Measurements from ENCODE around the gene EMC10. TPM values are rescaled to one million over a fixed set of nuclear protein-coding genes. Genes with fewer than 3 reads are reported as not detected.

The EMC10 gene
- total RNA-seq, 1 donor from 2014 or later, result 53.4 TPM

DNA sequence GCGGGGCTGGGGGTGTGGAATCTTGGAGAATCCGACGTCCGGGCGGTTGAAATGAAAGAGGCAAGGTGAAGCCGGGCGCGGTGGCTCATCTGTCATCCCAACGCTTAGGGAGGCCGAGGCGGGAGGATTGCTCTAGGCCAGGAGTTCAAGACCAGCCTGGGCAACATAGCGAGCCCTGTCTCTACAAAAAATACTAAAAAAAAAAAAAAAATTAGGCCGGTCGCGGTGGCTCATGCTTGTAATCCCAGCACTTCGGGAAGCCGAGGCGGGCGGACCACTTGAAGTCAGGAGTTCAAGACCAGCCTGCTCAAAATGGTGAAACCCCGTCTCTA, 566 bp downstream of the EMC10 start:
- DNase-seq (ENCODE audit: low spot score in 2 of 2) (no peak), FAIRE-seq (no peak)

DNA sequence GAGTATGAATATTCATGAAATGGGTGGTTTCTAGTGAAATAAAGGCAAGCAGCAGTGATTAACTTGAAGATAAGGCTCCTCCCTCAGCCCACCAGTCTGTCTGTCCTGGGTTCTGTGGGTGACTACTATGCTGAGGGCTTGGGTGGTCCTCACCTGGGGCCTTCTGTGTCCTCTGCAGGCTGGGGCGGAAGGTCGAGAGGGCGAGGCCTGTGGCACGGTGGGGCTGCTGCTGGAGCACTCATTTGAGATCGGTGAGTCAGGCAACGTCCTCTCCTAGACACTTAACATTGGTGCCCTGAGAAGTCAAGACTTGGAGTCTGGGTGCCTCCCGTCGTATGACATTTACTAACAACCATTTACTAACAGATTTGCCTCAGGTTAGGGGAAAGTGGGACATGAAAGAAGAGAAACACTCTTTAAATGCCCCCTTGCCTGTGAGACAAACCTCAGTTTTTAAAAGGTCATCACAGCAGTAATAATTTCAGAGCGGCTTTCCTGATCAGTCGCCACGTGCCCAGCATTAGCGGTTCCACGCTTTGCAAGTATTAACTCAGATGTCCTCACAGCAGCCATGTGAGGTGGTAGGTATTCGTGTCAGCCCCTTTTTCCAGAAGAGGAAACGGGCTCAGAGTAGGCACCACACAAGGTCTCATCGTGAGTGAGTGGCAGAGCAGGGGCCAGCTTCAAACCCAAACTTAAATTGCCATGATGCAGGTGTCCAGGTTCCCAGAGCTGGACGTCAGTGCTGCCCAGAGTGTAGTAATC, 1.6 kb downstream of the EMC10 start:
- FAIRE-seq, result no peak

DNA sequence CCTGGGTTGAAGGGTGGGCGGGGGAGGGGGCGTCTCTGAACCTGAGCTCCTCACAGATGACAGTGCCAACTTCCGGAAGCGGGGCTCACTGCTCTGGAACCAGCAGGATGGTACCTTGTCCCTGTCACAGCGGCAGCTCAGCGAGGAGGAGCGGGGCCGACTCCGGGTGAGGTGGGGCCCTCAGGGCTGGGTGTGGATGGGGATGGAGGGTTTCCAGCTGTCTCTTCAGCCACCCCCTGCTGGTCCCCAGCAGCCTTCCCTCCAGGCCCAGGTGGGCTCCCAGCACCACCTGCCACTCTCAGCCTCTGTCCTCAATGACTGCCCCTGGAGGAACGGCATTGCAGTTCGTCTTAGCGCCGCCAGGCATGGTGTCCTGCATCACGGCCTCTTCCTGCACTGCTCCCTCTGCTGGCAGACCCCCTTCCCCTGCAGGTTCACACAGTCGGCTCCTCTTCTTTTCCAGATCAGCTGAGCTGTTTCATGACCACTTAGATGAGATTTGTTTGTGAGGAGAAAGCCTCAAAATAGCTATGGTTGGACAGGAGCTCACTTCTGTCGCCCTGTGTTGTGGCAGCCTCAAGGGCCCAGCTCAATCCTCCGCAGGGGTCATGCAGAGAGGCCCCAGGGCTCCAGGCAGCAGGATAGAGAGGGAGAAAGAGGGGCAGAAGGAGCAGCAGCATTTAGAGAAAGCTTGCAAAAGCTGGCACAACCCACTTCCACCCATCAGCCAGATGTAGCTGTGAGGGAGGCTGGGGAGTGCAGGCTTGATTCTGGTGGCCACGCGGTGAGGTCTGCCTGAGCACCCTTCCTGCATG, 2.8 kb downstream of the EMC10 start:
- FAIRE-seq (no peak), DNase-seq (ENCODE audit: low spot score in 2 of 2) (no peak)

More for the DNA sequence above, 1.6 kb downstream of the EMC10 start:
- no peak for DNase-seq (ENCODE audit: low spot score in 2 of 2)

DNA sequence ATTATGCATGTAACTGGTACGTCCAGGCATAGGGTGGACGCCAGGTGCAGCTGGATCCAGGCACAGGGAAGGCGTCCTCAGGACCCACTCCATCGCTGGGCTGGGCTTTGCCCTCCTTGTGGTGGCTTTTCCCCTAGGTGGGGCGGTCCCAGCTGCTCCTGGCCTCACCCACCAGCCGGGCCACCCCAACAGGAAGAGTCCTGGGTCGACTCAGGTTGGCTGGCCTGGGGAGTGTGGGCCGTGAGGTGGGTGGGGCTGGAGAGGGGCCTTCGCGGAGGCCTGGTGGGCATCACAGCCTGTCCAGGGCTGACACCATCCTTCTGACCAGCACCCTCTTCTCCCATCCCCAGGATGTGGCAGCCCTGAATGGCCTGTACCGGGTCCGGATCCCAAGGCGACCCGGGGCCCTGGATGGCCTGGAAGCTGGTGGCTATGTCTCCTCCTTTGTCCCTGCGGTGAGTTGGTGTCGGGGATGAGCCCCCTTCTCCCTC, 3.5 kb downstream of the EMC10 start:
- no peak for FAIRE-seq
- DNase-seq (ENCODE audit: low spot score in 2 of 2), result no peak

DNA sequence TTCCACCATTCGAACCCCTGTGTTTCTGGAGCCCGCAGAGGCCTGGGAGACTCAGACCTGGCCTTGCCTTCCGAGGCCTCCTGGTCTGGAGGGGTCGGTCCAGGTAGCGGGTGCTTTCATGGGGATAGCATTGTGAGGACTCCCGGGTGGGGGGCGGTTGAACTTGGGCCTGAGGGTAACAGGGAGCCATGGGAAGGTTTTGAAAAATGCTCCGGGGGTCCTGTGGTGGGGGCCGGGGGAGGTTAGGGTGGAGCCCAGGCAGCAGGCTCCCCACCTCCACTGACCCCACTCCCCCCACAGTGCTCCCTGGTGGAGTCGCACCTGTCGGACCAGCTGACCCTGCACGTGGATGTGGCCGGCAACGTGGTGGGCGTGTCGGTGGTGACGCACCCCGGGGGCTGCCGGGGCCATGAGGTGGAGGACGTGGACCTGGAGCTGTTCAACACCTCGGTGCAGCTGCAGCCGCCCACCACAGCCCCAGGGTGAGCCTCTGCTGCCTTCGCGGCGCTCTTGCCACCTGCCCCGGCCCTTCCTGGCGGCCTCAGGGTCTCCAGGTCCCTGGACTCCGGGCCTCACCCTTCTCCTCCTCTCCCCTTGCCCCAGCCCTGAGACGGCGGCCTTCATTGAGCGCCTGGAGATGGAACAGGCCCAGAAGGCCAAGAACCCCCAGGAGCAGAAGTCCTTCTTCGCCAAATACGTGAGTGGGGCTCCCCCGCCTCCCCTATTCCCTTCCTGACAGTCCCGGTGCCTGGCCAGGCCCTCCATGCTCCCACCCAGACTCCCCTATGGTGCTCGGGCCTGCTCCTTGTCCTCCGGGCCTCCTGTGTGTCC, 4.2 kb downstream of the EMC10 start:
- no peak for DNase-seq (ENCODE audit: low spot score in 2 of 2)
- no peak for FAIRE-seq

DNA sequence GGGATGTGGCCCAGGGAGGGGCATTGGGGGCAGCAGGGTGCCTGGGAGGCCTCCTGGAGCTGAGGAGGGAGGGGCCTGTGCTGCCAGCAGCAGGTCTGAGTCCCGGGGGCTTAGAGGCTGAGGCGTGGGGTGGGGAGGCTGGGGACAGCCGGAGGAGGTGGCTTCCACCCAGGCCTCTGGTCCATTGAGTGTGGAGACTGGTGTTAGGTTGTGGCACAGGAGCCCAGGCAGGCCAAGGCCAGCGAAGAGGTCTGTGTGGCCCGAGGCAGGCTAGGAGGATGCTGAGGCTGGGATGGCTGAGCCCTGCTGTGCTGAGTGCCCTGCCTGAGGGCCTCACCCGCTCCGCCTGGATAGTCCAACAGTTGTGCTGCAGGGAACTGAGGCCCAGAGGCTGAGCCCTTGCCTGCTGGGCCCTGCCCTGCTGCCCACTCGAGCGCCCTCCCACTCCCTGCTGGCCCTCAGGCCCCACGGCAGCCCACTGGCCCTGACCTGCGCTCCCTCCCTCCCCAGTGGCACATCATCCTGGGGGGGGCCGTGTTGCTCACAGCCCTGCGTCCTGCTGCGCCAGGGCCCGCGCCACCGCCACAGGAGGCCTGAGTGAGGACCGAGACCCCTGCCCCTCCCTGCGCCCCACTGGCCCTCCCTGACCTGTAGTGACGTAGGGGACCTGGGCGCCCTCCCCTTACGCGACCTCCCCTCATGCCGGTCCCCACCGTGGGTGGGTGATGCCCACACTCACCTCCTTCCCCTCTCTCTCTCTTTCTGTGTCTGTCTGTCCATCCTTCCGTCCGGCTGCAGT, 5.2 kb downstream of the EMC10 start:
- DNase-seq (ENCODE audit: low spot score in 2 of 2), result no peak
- no peak for FAIRE-seq

DNA sequence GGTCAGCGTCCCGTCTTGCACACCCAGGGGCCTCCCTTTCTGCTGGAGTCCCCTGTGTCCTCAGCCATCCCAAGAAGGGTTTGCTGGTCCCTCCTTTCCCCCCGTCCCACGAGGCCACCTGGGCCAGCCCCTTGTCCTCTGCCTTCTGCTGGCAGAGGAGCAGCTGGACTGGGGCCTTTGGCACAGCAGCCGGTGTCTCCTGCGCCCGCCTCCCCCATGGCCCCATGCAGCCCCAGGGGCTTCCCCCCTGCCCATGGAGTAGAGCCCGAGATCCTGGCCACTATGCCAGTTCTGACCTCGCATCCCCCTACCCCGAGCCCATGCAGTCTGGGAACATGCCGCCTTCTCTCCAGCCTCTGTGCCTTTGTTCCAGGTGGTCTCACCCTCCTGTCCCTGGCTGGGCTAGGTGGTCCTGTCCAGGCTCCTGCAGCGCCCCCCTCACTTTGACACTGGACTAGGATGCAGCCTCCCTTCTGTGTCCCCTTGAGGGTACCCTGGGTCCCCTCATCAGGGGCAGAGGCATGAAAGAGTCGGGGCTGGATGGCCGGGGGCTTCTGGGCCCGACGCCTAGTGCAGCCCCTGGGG, 6.1 kb downstream of the EMC10 start:
- no peak for FAIRE-seq
- no peak for DNase-seq (ENCODE audit: low spot score in 2 of 2)

DNA sequence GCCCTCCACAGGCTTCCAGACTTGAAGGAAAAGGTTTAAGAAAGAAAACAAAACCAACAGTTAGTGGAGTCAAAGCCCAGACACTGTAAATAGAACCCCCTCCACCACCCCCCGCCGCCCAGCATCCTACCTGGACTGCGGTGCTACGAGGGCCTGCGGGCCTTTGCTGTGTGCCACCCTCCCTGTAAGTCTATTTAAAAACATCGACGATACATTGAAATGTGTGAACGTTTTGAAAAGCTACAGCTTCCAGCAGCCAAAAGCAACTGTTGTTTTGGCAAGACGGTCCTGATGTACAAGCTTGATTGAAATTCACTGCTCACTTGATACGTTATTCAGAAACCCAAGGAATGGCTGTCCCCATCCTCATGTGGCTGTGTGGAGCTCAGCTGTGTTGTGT, 6.6 kb downstream of the EMC10 start:
- FAIRE-seq (no peak), DNase-seq (ENCODE audit: low spot score in 2 of 2) (no peak)

DNA sequence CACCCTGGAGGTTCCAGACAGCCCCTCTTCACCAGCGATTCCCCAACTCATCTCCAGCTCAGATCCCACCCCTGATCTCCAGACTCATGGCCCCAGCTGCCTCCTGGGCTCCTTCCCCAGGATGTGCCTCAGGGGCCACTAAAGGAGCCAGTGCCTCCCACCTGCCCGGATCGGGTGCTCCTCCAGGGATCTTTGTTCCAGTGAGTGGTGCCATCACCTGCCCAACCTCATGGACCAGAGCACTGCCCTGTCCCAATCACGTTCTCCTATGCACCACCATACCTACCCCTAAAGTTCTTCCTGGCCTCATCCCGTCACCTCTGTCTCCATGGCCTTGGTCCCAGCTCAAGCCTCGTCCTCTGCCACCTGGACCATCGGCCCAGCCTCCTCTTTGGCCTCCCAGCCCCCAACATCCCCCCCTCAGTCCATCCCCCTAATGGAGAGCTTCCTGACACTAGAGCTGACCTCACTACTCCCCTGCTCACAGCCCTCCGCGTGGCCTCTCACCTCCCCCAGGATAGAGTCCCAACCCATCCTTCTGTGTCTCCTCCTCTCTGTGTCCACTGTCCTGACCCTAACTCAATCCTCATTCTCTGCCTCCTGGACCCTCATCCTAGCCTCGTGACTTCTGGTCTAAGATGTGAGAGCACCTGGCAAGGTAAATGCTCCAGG, 9.1 kb downstream of the EMC10 start:
- FAIRE-seq, result no peak
- DNase-seq (ENCODE audit: low spot score in 2 of 2), result no peak

DNA sequence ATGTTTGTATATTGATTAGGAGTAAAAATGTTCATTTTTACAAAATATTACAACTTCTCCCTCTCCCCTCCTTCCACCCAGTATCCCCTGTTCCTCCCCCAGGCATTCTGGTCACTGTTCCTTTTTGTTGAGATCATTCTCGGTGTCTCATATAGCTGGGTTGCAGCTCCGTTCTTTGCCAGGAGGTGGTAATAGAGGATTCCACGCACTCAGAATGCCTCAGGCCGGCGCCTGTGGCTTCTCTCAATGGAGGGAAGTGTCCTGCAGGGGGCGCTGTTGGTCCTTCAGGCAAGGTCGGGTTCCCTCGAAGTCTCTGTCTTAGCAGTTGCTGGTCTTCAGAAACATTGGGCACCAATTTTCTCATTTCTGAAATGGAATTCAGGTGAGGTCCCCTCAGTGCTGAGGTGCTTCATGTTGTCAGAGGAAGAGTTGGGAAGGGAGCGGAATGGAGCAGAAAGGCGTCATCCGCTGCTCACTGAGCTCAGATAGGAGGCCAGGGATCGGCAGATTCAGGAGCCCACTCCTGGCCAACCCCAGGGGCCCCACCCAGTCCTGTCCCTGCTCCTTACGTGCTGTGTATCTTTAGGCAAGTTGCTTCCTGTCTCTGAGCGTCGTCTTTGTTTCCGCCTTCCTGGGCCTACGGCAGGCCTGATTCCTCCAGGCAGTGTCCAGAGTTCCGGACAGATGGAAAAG, 10.7 kb downstream of the EMC10 start:
- no peak for FAIRE-seq
- no peak for DNase-seq (ENCODE audit: low spot score in 2 of 2)

DNA sequence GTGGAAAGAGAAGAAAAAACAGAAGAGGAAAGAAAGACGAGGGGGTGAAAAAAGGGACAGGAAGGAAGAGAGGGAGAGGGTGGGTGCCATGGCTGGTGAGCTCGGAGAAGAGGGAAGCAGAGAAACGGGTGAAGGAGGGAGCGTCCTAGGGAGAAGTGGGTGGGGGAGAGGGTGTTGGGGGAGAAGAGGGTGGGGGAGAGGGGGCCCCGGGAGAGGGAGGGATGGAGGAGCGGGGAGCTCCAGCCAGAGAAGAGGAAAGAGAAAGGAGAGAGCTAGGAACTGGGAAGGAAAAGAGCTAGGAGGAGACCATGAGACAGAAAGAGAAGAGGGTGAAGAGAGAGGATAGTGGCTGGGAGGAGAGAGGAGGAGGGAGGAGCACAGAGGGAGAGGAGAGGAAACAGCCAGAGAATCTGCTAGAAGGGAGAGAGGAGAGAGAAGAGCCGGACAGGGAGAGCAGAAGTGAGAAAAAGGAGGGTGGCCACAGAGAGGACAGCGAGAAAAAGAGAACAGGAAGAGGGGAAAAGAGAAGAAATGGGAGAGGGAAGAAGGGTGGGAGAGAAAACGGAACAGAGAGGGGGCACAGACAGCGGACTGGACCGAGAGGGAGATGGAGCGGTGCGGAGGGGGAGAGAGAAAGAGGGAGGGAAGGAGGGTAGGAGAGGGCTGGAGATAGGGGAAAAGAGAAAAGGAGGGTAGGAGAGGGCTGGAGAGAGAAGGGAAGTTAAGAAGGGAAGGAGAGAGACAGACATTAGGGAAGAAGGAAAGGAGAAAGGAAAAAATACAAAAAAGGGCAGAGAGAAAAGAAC, 12.3 kb downstream of the EMC10 start:
- DNase-seq (ENCODE audit: low spot score in 2 of 2), result no peak
- FAIRE-seq, result no peak

DNA sequence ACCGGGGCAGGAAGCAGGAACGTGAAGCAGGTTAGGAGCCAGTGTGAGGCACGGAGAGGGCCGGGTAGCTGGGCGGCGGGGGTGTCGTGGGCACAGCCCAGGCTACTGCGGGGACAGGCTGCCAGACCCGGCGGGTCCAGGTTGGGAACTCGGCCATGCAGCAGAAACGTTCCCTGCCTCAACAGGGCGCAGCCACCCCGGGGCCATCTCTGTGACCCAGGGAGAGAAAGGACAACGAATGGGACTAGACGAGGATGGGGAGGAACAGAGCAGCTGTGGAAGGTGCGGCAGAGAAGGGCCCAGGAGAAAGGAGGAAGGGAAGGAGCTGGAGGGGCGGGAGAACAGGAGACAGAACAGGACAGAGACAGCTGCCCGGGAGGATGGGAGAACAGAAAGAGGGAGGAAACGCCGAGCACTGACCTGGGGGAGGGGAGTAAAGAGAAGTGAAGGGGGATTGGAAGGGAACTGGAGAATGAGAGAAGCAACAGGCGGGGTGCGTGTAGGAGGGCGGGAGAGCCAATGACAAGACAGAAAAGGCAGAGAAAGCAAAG, 13.2 kb downstream of the EMC10 start:
- FAIRE-seq (no peak), DNase-seq (ENCODE audit: low spot score in 2 of 2) (no peak)

DNA sequence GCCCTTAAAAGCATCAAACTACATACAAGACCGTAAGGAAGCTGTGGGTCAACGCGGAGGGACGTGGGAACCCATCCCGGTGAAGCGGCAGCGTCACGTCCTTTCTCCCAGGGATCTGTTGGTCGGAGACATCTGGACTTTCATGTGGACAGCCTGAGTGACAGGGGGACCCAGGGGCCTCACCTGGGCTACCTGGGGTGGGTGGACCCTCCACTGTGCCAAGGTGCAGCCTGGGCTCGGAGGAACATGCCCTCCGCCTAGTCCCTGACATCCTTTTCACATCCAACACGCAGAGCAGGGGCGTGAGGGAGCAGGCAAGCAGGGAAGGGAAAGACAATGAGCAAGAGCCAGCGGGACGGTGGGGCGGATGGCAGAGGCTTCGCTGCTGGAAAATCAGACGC, 14.1 kb downstream of the EMC10 start:
- FAIRE-seq, result no peak
- no peak for DNase-seq (ENCODE audit: low spot score in 2 of 2)

DNA sequence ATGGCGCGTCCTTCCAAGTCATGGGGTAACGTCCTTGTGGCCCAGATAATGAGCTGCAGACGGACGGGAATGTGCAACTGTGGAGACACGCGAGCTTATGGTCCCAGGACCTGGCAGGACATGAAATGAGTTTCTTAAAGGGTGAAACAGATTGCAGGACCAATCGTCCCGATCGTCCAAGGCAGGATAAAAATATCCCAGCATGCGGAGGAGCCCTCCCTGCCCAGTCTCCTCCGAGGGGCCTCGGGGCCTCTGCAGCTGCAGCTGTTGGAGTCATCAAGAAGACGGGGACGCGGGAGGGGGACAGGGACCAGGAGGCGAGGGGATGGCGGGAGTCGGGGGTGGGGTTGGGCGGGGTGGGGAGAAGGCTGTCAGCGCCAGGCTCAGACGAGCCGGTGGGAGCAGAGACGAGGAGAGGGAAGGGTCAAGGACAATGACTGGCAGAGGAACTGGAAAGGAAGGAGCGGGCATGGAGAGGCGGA, 14.7 kb downstream of the EMC10 start:
- DNase-seq (ENCODE audit: low spot score in 2 of 2), result no peak
- no peak for FAIRE-seq

DNA sequence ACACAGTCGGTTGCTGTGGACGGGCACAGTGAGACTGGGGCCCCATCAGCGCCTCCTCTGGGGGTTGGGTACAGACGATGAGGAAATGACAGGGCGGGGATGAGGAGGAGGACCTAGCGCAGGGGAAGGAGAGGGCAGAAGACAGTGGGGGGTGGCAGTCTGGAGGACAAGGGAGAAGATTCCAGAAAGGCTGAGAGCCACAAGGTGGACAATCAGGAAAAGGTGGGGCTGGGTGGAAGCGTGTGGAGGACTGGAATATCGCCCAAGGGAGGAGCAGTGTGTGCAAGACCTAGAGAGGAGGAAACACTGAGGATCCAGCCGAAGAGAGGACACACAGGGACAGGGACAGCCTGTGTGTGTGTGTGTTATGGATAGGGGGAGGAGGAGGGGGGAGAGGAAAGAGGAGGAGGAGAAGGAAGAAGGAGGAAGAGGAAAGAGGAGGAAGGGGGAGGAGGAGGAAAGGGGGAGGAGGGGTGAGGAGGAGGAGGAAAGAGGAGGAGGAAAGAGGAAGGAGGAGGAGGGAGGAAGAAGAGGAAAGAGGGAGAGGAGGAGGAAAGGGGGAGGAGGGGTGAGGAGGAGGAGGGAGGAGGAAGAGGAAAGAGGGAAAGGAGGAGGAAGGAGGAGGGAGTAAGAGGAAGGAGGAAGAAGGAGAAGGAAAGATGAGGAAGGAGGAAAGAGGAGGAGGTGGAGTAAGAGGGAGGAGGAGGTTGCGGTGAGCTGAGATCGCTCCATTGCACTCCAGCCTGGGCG, 16.2 kb downstream of the EMC10 start:
- FAIRE-seq, result no peak
- DNase-seq (ENCODE audit: low spot score in 2 of 2), result no peak

DNA sequence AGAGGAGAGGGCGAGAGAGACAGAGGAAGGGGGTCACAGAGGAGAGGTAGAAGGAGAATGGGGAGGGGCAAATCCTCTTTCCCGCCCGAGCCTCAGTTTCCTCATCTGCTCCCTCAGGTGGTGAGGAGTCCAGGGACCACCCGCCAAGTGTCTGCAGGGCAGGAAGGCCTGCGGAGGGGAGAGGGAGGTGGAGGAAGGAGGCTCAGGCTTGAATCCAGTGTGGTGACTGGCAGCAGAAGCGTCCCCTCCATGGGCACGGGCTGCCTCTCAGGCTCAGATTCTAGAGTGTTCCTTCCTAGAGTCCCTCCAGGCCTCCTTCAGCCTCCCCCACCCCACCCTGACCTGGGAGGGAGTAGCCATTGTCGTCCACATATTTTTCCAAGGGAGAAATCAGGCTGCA, 16.9 kb downstream of the EMC10 start:
- FAIRE-seq (no peak), DNase-seq (ENCODE audit: low spot score in 2 of 2) (no peak)
